CD4-positive, alpha-beta T cell treated with Interleukin-4 for 1 hour (primary cell): ENCODE measurements around the gene ERC2.
"Not testable (repeated sequence)": the region's sequence is repeated elsewhere in the genome, so short reads cannot be mapped to it uniquely, and the experiment has no call there.

ENCODE experiments used
- DNase-seq, 2 donors: peaks; one replicate each; pipeline ENCODE4 v3.0.0-alpha.2; 2020 to 2022

Gene ERC2

GRCh38 chr3:56304069-56304468, 164.2 kb downstream of the ERC2 start:
- no peak for DNase-seq

GRCh38 chr3:56303487-56303886, 164.8 kb downstream of the ERC2 start:
- peak; percentile 11 for DNase-seq

- DNase-seq, result no peak
Observed at GRCh38 chr3:56302417-56302816, 165.8 kb downstream of the ERC2 start.

DNA sequence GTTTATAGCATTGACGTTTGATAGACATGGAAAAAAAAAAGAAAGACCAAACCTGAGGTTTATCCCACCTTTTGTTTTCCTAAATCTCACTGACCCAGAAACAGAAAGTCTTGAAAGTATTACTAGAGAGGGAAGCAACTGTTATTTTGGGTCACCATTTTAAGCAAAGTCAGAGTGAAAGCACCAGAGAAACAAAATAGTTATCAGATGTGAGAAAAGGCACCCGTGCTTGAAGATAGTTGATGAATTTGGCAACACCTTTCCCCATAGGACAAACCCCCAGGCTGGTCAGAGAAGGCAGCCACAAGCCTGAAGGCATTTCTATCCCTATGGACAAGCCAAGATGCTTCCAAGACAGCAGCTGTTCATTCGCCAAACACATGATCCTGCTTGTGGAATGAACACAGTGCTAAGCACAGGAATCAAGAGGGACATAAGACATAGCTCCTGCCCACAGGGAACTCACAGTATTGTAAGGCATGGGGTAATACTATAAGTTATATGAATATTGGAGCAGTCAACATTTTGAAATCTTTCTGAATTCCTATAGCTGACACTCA, 170.9 kb downstream of the ERC2 start:
- no peak for DNase-seq

DNA sequence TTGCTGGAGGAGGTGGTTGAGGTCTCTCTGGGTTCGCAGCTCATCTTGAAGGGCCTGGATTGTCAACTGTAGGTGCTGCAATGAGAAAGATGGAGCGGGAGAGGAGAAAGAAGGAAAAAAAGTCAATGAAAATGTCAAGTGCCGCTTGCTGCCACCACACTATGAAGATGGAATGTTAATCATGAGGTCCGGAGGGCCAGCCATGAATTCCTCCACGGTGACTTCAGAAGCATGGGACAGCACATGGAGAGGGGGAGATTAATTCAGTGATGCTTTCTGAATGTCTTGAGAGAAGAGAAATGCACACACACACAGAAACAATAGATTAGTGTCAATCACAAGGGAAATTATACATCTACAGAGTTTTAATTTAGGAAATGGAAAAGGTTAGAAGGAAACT, 171.9 kb downstream of the ERC2 start:
- no peak for DNase-seq

GRCh38 chr3:56295161-56295560, 173.1 kb downstream of the ERC2 start:
- DNase-seq, result no peak

- DNase-seq, result no peak
Observed at GRCh38 chr3:56294286-56294685, 174.0 kb downstream of the ERC2 start.

GRCh38 chr3:56291953-56292352, 176.3 kb downstream of the ERC2 start:
- no peak for DNase-seq

DNA sequence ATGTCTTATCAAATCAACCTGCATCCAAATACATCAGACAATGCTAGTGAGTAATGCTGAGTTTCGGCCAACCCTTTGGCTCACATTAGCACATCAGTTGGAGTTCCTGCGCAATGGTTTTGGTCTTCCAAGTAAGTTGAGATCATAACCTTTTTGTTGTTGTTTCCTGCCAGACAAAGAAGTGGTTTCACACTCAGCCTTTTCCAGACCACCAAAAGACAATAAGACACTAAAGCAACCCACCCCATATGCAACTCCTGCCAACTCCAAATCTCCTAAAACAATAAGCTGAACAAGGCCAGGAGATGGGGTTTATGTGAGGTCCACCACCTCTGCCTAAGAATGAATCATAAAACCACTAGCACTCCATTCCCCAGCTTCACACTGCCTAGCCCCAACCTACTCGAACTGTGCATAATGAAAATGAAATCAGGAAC, 177.0 kb downstream of the ERC2 start:
- no peak for DNase-seq

DNA sequence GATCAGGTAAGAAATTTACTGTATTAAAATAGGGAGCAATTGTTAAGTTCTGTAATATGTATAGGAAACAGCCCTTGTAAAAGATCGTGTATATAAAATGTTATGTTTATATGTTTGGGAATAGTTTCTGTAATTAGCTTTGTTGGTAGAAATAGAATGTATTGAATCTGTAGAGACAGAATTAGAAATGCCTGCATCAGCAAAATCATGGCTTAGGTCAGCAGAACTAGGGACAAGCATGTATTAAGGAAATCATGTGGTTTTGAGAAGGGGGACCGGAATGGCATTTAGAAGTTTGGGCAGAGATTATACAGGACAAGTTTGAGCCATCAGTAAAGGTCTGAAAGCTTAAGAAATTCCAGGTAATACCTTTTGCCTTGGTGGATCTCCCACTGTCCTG, 177.9 kb downstream of the ERC2 start:
- DNase-seq, result no peak

GRCh38 chr3:56288258-56288657, 180.0 kb downstream of the ERC2 start:
- no peak for DNase-seq

- DNase-seq, result no peak
Observed at GRCh38 chr3:56282341-56282740, 185.9 kb downstream of the ERC2 start.

DNA sequence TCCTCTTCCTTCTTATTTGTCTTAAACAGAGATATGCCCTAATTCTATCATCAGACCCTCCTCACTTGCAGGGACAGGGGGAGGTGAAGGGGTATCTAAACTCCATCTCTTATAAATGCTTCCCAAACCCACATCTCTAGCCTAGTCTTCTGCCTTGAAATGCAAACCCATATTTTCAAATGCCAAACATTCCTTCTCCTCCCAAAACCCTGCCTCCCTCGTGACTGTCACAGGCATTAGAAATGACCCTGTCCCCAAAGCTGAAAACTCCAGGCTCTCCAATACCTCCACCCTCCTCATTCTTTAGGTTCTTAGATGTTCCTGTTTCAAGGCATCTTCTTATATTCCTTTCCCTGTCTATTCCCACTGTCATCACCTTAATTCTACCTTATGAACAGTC, 191.0 kb downstream of the ERC2 start:
- no peak for DNase-seq

- DNase-seq, result no peak
Observed at GRCh38 chr3:56275120-56275519, 193.1 kb downstream of the ERC2 start.

- DNase-seq, result no peak
Observed at GRCh38 chr3:56269755-56270535, 198.3 kb downstream of the ERC2 start.

GRCh38 chr3:56268616-56269383, 199.5 kb downstream of the ERC2 start:
- DNase-seq, result no peak

DNA sequence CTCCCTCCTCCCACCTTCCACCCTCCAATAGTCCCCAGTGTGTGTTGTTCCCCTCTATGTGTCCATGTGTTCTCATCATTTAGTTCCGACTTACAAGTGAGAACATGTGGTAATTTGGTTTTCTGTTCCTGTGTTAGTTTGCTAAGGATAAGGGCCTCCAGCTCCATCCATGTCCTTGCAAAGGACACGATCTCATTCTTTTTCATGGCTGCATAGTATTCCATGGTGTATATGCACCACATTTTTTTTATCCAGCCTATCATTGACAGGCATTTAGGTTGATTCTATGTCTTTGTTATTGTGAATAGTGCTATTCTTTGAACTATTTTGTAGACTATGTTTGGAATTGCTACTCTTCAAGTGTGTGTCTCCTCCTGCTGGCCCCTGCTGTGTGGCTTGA, 206.4 kb downstream of the ERC2 start:
- not testable (repeated sequence) for DNase-seq

GRCh38 chr3:56260262-56260661, 208.0 kb downstream of the ERC2 start:
- no peak for DNase-seq

GRCh38 chr3:56257826-56258225, 210.4 kb downstream of the ERC2 start:
- no peak for DNase-seq

DNA sequence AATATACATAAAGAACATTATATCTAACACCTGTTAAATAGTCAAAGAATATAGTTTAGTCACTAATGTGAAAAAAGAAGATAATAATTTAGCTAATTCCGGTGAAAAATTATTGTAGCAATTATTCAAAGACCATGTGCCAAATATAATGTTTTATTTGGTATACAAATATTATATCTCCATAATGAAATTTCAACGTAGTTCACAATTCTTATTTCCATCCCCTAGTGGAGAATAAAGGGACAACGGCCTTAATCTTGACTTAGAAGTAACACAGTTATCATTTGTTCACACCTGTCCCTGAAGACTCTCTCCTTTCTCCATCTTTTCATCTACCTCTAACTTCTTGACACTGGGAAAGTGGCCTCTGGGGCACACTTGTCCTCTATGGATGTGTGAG, 213.4 kb downstream of the ERC2 start:
- DNase-seq, result no peak

DNA sequence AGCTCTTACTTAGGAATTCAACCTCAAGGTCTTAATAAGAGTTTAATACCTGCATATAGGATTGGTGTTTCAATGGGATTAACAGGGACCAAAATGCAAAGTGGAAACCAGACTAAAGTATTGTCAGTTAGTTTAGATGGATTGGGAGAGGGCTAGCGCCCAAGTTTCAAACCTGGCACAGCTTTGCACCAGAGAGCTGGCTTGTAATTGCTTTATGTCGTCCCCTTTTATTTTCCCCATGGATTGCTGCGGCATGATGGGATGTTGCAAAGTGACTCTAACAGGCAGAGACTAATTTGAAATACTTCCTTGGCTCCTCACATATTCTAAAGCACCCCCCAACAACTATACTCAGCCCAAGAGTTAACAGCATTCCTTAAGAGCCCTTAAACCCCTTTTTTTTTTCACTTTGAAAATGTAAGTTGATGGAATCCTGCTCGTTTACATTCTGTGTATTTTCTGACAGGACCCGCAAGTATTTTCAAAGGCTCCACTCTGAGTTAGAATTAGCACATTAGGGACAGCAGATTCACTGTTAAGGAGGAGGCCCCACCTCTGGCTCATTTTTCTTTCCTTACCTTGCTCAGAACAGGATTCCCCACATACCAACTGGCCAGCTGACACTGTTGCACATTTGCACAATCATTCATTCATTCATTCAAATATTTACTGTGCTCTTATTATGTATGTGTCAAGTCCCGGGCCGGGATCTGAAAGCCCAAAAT, 214.2 kb downstream of the ERC2 start:
- no peak for DNase-seq

GRCh38 chr3:56251343-56251945, 216.8 kb downstream of the ERC2 start:
- DNase-seq, result peak in 1 of 2 donors; percentile 9

DNA sequence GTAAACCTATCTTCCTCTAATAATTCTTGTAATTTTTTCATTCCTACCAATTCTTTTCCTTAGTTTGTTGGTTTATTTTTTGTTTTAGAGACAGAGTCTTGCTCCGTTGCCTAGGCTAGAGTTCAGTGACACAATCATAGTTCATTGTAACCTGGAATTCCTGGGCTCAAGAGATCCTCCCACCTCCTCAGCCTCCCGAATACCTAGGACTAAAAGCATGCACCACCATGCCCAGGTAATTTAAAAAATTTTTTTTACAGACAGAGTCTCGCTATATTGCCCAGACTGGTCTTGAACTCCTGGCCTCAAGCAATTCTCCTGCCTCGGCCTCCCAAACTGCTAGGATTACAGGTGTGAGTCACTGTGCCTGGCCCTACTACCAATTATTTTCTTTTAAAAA, 220.2 kb downstream of the ERC2 start:
- DNase-seq, result no peak
